Hematopoietic multipotent progenitor cell treated with erythropoietin and hydrocortisone succinate and interleukin-3 and kit ligand, for 15 days (in vitro differentiated cells): ENCODE results near the gene SOCS7.

Source experiments
- DNase-seq: peaks from one replicate; pipeline ENCODE4 v3.0.0-alpha.2; 2015; ENCODE audit warnings: low spot score

SOCS7 gene

GRCh38 chr17:38351412-38352222 lies at the start of gene SOCS7:
TSS of gene SOCS7 (plus strand) at chr17:38351844. CDS start at chr17:38352053, 209 bp downstream.
- peak; percentile 88 for DNase-seq

GRCh38 chr17:38315497-38315896 lies 36.1 kb upstream of the SOCS7 start:
- no peak for DNase-seq

- DNase-seq, result no peak
Observed at GRCh38 chr17:38317081-38317480, 34.6 kb upstream of the SOCS7 start.

GRCh38 chr17:38320482-38320881 lies 31.2 kb upstream of the SOCS7 start:
- DNase-seq, result no peak

- peak; percentile 73 for DNase-seq
Observed at GRCh38 chr17:38322156-38322779, 29.4 kb upstream of the SOCS7 start.

- DNase-seq, result no peak
Observed at GRCh38 chr17:38322897-38323296, 28.7 kb upstream of the SOCS7 start.

GRCh38 chr17:38324141-38324697 lies 27.4 kb upstream of the SOCS7 start:
- no peak for DNase-seq

- DNase-seq, result no peak
Observed at GRCh38 chr17:38324772-38325171, 26.9 kb upstream of the SOCS7 start.

- DNase-seq, result no peak
Observed at GRCh38 chr17:38325221-38325851, 26.3 kb upstream of the SOCS7 start.

GRCh38 chr17:38326996-38327792 lies 24.4 kb upstream of the SOCS7 start:
- no peak for DNase-seq

GRCh38 chr17:38327936-38328335 lies 23.7 kb upstream of the SOCS7 start:
- DNase-seq, result no peak

GRCh38 chr17:38328620-38329019 lies 23.0 kb upstream of the SOCS7 start:
- no peak for DNase-seq

- no peak for DNase-seq
Observed at GRCh38 chr17:38329284-38329683, 22.4 kb upstream of the SOCS7 start.

GRCh38 chr17:38329808-38330730 lies 21.6 kb upstream of the SOCS7 start:
- no peak for DNase-seq

GRCh38 chr17:38330941-38331411 lies 20.7 kb upstream of the SOCS7 start:
- DNase-seq, result no peak

GRCh38 chr17:38332735-38333134 lies 18.9 kb upstream of the SOCS7 start:
- DNase-seq, result no peak

GRCh38 chr17:38333635-38334295 lies 17.9 kb upstream of the SOCS7 start:
- peak; percentile 33 for DNase-seq

GRCh38 chr17:38334480-38335364 lies 16.9 kb upstream of the SOCS7 start:
- no peak for DNase-seq

- no peak for DNase-seq
Observed at GRCh38 chr17:38336838-38337237, 14.8 kb upstream of the SOCS7 start.
